GM23248 (cell line): Measurements from ENCODE around the gene PPHLN1. TPM values are rescaled to one million over a fixed set of nuclear protein-coding genes. Genes with fewer than 3 reads are reported as not detected.
A peak's percentile ranks its signal among the peaks of the same experiment; 100 is the strongest.

Experiments used
- DNase-seq: peaks from one replicate; pipeline ENCODE4 v3.0.0-alpha.2; 2015
- H2AFZ ChIP-seq: fragments of 200-600 bp; sonication (generic); 2 replicates; pipeline ENCODE4 v1.6.1; 2016; ENCODE audit warnings: antibody characterized with exemption
- H3F3A ChIP-seq: fragments of 200-600 bp; sonication (generic); 2 replicates; pipeline ENCODE4 v1.6.1; 2016; ENCODE audit warnings: mild to moderate bottlenecking, antibody characterized with exemption, mixed run types; ENCODE audit not compliant: insufficient read depth
- H3K27ac ChIP-seq: fragments of 200-600 bp; sonication (generic); 2 replicates; pipeline ENCODE4 v1.5.1; 2016; ENCODE audit warnings: mild to moderate bottlenecking
- H3K27me3 ChIP-seq: fragments of 200-600 bp; sonication (generic); replicated peaks from 2 replicates; pipeline ENCODE4 v1.6.1; 2016; ENCODE audit warnings: mild to moderate bottlenecking; ENCODE audit not compliant: insufficient read depth
- H3K36me3 ChIP-seq: fragments of 200-600 bp; sonication (generic); 2 replicates; pipeline ENCODE4 v1.6.1; 2016; ENCODE audit warnings: low read depth, mild to moderate bottlenecking
- H3K4me1 ChIP-seq: fragments of 200-600 bp; sonication (generic); 2 replicates; pipeline ENCODE4 v1.6.1; 2016; ENCODE audit warnings: mild to moderate bottlenecking; ENCODE audit not compliant: insufficient read depth
- H3K4me2 ChIP-seq: fragments of 200-600 bp; sonication (generic); one replicate; pipeline ENCODE4 v1.6.1; 2016; ENCODE audit warnings: mild to moderate bottlenecking; ENCODE audit not compliant: unreplicated experiment
- H3K4me3 ChIP-seq: fragments of 200-600 bp; sonication (generic); 2 replicates; pipeline ENCODE4 v1.5.1; 2016; ENCODE audit warnings: mild to moderate bottlenecking
- H3K79me2 ChIP-seq: fragments of 200-600 bp; sonication (generic); 2 replicates; pipeline ENCODE4 v1.6.1; 2016; ENCODE audit warnings: mild to moderate bottlenecking; ENCODE audit not compliant: insufficient read depth
- H3K9ac ChIP-seq: fragments of 200-600 bp; sonication (generic); 2 replicates; pipeline ENCODE4 v1.6.1; 2016; ENCODE audit warnings: mild to moderate bottlenecking
- H3K9me2 ChIP-seq: fragments of 200-600 bp; sonication (generic); 2 replicates; pipeline ENCODE4 v1.6.1; 2016; ENCODE audit warnings: mixed run types, mild to moderate bottlenecking, moderate library complexity; ENCODE audit not compliant: insufficient read depth
- H3K9me3 ChIP-seq: fragments of 200-600 bp; sonication (generic); one replicate; pipeline ENCODE4 v1.6.1; 2017; ENCODE audit warnings: low read depth
- H4K20me1 ChIP-seq: fragments of 200-600 bp; sonication (generic); 2 replicates; pipeline ENCODE4 v1.6.0; 2016; ENCODE audit not compliant: insufficient read depth
- EZH2 ChIP-seq: fragments of 200-600 bp; sonication (generic); IDR thresholded peaks from 2 replicates; pipeline ENCODE4 v1.6.1; 2018; ENCODE audit warnings: antibody characterized with exemption, mild to moderate bottlenecking; ENCODE audit not compliant: insufficient read depth, poor library complexity, severe bottlenecking
- EZH2phosphoT487 ChIP-seq: fragments of 200-600 bp; sonication (generic); IDR thresholded peaks from 2 replicates; pipeline ENCODE4 v1.6.1; 2018; ENCODE audit warnings: antibody characterized with exemption, moderate library complexity, mild to moderate bottlenecking, low read depth; ENCODE audit not compliant: insufficient read depth
- WGBS, 2 experiments: methylation state at CpG; one replicate each; pipeline ENCODE4 v1.1.6; 2015 to 2017; ENCODE audit warnings: low lambda C conversion rate in 2 of 2, low coverage in 1 of 2; ENCODE audit errors: missing lambda C conversion rate in 2 of 2; 5-methylcytosine and 5-hydroxymethylcytosine counted together
- in situ Hi-C: fragments of 300-500 bp; cut with MboI; formaldehyde crosslinking; loops from 2 replicates; pipeline ENCODE4 v1.15.0; 2020
- polyA plus RNA-seq: library from polyadenylated mRNA; unstranded; fragments of >200 nt; fragmentation: Nextera tagmentation; extraction: Ambion mirVana; gene quantifications from 2 replicates; pipeline ENCODE4 v1.2.1, GENCODE V29; 2016
- total RNA-seq: library from RNA; depleted of rRNA; stranded (reverse); fragments of >200 nt; shearing (Covaris generic); gene quantifications from 2 replicates; pipeline ENCODE4 v1.2.3, GENCODE V29; 2014

Gene PPHLN1
- total and polyA plus RNA-seq, 2 experiments from 2014 or later = 55.3 to 72.0 TPM

DNA sequence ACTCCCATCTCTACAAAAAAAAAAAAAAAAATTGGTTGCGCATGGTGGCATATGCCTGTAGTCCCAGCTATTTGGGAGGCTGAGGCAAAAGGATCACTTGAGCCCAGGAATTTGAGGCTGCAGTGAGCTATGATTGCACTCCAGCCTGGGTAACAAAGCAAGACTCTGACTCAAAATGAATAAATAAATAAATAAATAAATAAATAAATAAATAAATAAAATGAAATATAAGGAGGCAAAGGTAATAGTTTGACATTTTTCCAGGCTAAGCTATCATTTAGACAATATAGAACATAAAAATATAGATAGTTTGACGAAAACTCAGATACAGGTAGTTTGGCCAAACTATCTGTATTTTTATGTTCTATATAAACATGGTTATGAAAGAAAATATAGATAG, 40.5 kb upstream of the PPHLN1 start:
- H3K4me2 ChIP-seq = no peak overlapping the region
- in situ Hi-C loops = no loop called here
- no peaks in the 10 kb centered on the region for H3K79me2 ChIP-seq
- no peaks in the 10 kb centered on the region for H3K9me3 ChIP-seq
- H3K27ac ChIP-seq = no peak overlapping the region
- H3K9ac ChIP-seq = no peak overlapping the region
- no peaks in the 10 kb centered on the region for H3K9me2 ChIP-seq
- no peak for DNase-seq
- H3K27me3 ChIP-seq = no peaks in the 10 kb centered on the region
- H3K4me3 ChIP-seq = no peak overlapping the region
- no peak for TF ChIP-seq EZH2phosphoT487
- TF ChIP-seq EZH2 = no peak
- H3F3A ChIP-seq = no peaks in the 10 kb centered on the region
- H4K20me1 ChIP-seq = no peaks in the 10 kb centered on the region
- no peaks in the 10 kb centered on the region for H3K36me3 ChIP-seq
- H3K4me1 ChIP-seq = no peaks in the 10 kb centered on the region
- H2AFZ ChIP-seq = no peak overlapping the region
- 91 to 99% methylated on average over 2 of the region's 2 CpGs for WGBS, 2 experiments

DNA sequence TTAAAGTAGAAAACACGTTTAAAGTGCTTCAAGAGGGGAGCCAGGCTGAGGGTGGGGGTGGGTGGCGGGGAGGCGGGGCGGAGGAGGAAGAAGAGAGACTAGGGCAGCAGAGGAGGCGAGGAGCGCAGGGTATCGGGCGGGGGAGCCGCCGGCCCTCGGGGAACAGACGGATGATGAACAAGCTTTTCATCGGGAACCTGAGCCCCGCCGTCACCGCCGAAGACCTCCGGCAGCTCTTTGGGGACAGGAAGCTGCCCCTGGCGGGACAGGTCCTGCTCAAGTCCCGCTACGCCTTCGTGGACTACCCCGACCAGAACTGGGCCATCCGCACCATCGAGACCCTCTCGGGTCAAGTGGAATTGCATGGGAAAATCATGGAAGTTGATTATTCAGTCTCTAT, 39.2 kb upstream of the PPHLN1 start:
- no peak overlapping the region for H2AFZ ChIP-seq
- TF ChIP-seq EZH2phosphoT487 (no peak), EZH2 (no peak)
- no peak overlapping the region for H3K27ac ChIP-seq
- no peaks in the 10 kb centered on the region for H3K4me1 ChIP-seq
- H3K9ac ChIP-seq = no peak overlapping the region
- H3K27me3 ChIP-seq = no peaks in the 10 kb centered on the region
- no peak overlapping the region for H3K4me3 ChIP-seq
- no peaks in the 10 kb centered on the region for H3K36me3 ChIP-seq
- no peak for DNase-seq
- in situ Hi-C loops = no loop called here
- no peaks in the 10 kb centered on the region for H3F3A ChIP-seq
- H3K9me3 ChIP-seq = no peaks in the 10 kb centered on the region
- H4K20me1 ChIP-seq = no peaks in the 10 kb centered on the region
- no peaks in the 10 kb centered on the region for H3K9me2 ChIP-seq
- 79 to 90% methylated on average over 11 to 26 of the region's 26 CpGs for WGBS, 2 experiments
- H3K79me2 ChIP-seq = no peaks in the 10 kb centered on the region
- no peak overlapping the region for H3K4me2 ChIP-seq

DNA sequence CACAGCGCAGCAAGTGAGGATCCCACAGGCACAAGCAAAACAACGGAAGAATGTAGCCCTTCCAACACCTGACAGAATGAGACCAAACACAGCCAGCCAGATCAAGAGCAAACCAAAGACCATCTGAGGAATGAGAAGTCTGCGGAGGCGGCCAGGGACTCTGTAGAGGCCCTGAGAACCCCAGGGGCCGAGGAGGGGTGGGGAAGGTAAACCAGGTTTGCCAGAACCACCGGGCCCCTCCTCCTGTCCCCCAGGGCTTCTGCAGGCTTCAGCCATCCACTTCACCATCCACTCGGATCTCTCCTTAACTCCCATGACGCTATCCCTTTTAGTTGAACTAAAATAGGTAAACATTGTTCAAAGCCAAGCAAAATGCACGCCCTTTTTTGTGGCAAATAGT, 37.4 kb upstream of the PPHLN1 start:
- TF ChIP-seq EZH2 (no peak), EZH2phosphoT487 (no peak)
- Histone ChIP-seq H3K9me2 (no peaks in the 10 kb centered on the region), H3K27ac (no peak overlapping the region), H3F3A (no peaks in the 10 kb centered on the region), H3K9me3 (no peaks in the 10 kb centered on the region), H3K36me3 (no peaks in the 10 kb centered on the region), H3K4me1 (no peaks in the 10 kb centered on the region), H3K27me3 (no peaks in the 10 kb centered on the region), H4K20me1 (no peaks in the 10 kb centered on the region), H3K9ac (no peak overlapping the region), H3K4me2 (no peak overlapping the region), H3K79me2 (no peaks in the 10 kb centered on the region), H3K4me3 (no peak overlapping the region), H2AFZ (no peak overlapping the region)
- WGBS, 2 experiments = 57 to 65% methylated on average over 9 of the region's 9 CpGs
- in situ Hi-C loops = no loop called here
- no peak for DNase-seq

DNA sequence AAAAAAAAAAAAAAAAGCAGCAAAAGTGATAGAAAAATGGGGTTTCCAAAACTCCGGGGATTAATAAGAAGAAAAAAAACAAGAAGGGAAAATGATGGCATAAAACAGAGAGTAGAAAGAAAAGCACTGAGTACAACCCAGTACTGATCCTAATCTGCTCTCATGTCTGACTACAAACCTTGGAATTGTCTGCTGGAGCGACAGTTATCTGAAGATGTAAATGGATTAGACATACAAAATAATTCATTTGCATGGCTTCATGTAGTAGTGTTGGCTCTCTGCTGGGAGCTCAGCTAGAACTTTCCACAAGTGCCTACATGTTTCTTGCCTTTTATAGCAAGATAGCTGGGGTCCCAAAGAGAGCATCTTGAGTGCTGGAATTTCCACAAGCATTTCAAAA, 34.3 kb upstream of the PPHLN1 start:
- no peak overlapping the region for H3K27ac ChIP-seq
- no peaks in the 10 kb centered on the region for H3K27me3 ChIP-seq
- no peak overlapping the region for H3K4me3 ChIP-seq
- in situ Hi-C loops = no loop called here
- H3K9ac ChIP-seq = no peak overlapping the region
- no peak for TF ChIP-seq EZH2
- TF ChIP-seq EZH2phosphoT487 = no peak
- H2AFZ ChIP-seq = no peak overlapping the region
- H3K4me1 ChIP-seq = no peaks in the 10 kb centered on the region
- H3K9me3 ChIP-seq = no peaks in the 10 kb centered on the region
- no peak for DNase-seq
- H3K36me3 ChIP-seq = no peaks in the 10 kb centered on the region
- no peaks in the 10 kb centered on the region for H3F3A ChIP-seq
- H4K20me1 ChIP-seq = no peaks in the 10 kb centered on the region
- no peaks in the 10 kb centered on the region for H3K9me2 ChIP-seq
- WGBS, 2 experiments = 63 to 66% methylated on average over 2 of the region's 2 CpGs
- H3K79me2 ChIP-seq = no peaks in the 10 kb centered on the region
- H3K4me2 ChIP-seq = no peak overlapping the region

DNA sequence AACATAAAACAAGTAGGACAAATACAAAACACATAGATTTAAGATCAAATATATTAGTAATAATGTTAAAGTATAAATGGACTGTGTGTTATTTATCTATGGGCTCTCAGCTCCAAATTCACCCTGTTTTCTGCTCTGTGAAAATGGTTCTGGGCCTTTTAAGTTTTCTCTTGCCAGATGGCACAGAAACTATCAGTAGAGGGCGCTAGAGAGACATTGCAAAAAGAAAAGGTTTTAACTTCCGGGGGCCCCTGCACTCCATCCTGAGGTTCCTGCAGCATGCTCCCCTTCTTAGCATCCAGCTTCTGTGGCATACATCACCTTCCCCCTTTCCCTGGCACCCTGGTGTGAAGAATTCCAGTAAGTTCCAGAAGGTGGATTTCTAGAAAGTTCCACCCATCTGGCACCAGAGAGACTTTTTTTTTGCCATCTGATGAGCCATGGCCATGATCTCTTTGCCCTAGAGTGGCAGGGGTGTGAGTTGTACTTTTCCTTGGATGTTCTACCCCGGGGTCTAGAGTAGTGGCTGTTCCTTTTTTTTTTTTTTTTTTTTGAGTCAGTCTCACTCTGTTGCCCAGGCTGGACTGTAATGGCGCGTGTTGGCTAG, 29.4 kb upstream of the PPHLN1 start:
- no peak for TF ChIP-seq EZH2
- no peak for TF ChIP-seq EZH2phosphoT487
- peak; percentile 37 for DNase-seq
- no peak overlapping the region for H3K4me2 ChIP-seq
- H3K9me3 ChIP-seq = no peaks in the 10 kb centered on the region
- no peaks in the 10 kb centered on the region for H3K9me2 ChIP-seq
- no peak overlapping the region for H3K27ac ChIP-seq
- H3K79me2 ChIP-seq = no peaks in the 10 kb centered on the region
- in situ Hi-C loops = no loop called here
- H3K9ac ChIP-seq = no peak overlapping the region
- H3F3A ChIP-seq = no peaks in the 10 kb centered on the region
- H3K36me3 ChIP-seq = no peaks in the 10 kb centered on the region
- no peaks in the 10 kb centered on the region for H4K20me1 ChIP-seq
- no peak overlapping the region for H2AFZ ChIP-seq
- H3K4me3 ChIP-seq = no peak overlapping the region
- no peaks in the 10 kb centered on the region for H3K27me3 ChIP-seq
- no peaks in the 10 kb centered on the region for H3K4me1 ChIP-seq
- WGBS, 2 experiments = 69 to 79% methylated on average over 5 of the region's 5 CpGs
